Activated naive CD4-positive, alpha-beta T cell (primary cell): ENCODE results near the gene TMCC3.

ENCODE experiments used
- DNase-seq, 4 experiments: peaks; one replicate each; lab custom pipeline; 2025; lab: John Stamatoyannopoulos, UW

TMCC3 gene

GRCh38 chr12:94532490-94533422 is 117.6 kb downstream of the TMCC3 start:
- DNase-seq, result peak; percentile 28 to 60 (median 46)

GRCh38 chr12:94531196-94531720 is 119.1 kb downstream of the TMCC3 start:
- DNase-seq, result no peak

- DNase-seq, result no peak
Observed at GRCh38 chr12:94525951-94526350, 124.4 kb downstream of the TMCC3 start.
